Stimulated activated CD8-positive, alpha-beta memory T cell treated with anti-CD3 and anti-CD28 coated beads, Interleukin-4, amount 100 ng/mL, for 24 hours (primary cell): Measurements from ENCODE around the gene GLI1.

Experiments
- DNase-seq: peaks from one replicate; pipeline ENCODE4 v3.0.0-alpha.2; 2020; ENCODE audit warnings: low read depth

Gene GLI1

DNA sequence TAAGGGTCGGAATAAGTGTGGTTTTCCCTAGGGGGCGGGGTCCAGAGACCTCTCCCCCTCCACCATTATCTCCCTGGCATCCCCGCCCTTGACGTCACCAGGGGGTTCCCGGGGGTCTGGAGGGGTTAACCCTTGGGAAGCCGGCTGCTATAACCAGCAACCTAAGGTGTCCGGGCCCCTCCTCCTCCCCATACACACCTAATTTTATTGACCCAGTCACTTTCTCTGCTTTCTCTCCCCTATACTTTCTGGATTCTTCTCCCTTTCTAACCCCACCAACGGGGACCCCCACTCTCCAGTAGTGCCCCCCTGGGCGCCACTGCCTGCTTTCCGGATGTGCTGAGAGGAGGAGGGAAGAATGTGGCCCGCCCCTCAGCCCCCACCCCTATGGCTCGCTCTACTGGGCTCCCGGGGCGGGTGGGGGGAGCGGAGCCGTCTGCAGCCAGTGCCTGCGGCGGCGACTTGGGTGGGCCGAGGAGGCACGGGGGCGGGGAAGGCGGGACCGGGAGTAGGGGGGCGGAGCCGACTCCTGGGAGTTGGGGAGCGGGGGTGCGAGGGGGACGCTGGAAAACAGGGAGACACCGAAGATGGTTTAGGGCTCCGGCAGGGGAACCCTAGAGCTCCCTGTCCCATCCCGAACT lies 1.8 kb downstream of the GLI1 start:
- DNase-seq = no peak

GRCh38 chr12:57461917-57462250 lies 2.3 kb downstream of the GLI1 start:
- no peak for DNase-seq

GRCh38 chr12:57462251-57462911 lies 2.8 kb downstream of the GLI1 start:
- peak; percentile 78 for DNase-seq

DNA sequence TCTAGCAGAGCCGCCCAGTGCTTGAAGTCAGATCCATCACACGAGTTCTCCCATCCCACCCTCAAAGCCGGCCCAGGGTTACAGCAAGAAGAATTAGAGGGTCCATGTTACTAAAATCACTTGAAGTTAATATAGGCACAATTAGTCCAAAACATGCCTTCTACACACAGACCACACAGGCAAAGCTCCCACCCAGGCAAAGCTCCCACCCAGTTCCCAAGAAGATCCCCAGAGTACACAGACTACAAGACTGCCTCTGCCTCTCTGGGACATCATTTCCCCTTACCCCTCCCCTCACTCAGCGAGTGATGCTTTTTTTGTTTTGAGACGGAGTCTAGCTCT lies 3.3 kb downstream of the GLI1 start:
- DNase-seq = no peak

DNA sequence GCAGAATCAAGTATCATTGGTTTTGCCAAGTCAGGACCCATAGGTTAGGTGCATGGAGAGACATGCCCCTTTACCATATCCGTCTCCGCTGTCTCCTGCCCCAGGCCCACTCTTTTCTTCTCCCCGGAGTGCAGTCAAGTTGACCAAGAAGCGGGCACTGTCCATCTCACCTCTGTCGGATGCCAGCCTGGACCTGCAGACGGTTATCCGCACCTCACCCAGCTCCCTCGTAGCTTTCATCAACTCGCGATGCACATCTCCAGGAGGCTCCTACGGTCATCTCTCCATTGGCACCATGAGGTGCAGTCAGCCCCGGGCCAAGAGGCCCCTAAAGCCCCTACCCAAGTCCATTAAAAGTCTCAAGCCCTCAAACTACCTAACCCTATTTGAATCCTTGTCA lies 5.0 kb downstream of the GLI1 start:
- DNase-seq = no peak

DNA sequence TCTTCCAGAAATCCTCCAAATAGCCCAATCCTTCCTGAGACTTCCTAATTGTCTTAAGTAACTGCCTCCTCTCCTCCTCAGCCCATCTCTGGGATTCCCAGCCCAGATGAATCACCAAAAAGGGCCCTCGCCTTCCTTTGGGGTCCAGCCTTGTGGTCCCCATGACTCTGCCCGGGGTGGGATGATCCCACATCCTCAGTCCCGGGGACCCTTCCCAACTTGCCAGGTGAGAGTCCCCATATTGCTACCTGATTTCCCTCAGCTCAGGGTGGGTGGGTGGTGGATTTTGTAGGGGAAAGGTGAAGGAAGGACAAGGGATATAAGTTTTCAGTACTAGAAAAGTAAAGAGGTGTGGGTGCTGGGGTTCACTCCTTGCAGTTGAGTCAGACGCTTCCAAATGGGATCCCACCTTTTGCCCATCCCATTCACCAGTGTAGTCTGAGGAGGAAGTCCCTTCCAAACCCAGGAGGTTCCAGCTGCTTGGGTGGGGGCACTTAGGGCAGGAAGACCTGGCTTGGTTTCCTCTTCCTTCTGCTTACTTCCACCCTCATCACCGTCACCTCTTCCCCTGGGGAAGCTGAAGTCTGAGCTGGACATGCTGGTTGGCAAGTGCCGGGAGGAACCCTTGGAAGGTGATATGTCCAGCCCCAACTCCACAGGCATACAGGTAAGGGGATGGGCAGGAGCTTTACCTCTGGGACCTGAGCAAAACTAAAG lies 5.6 kb downstream of the GLI1 start:
- DNase-seq = no peak

DNA sequence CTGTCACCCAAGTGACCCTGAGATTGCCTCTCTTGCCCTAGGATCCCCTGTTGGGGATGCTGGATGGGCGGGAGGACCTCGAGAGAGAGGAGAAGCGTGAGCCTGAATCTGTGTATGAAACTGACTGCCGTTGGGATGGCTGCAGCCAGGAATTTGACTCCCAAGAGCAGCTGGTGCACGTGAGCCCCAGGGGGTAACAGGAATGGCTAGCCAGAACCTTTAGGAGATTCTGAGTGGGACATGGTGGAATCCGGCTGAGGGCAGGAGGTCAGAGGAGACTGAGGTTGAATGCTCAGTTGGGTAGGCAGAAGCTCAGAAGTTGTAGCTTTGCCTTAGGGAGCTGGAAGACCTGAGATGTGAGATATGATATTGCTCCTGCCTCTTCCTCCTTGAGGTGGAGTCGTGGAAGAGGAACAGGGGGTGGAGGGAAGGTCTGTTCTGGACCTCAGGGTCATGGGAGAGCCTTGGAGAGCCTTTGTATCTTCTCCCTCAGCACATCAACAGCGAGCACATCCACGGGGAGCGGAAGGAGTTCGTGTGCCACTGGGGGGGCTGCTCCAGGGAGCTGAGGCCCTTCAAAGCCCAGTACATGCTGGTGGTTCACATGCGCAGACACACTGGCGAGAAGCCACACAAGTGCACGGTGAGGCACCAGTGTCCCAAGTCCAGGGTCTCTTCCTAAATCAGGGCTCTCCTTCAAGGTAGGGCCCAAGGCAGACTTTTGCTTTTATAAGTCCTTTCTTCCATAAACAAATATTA lies 6.3 kb downstream of the GLI1 start:
- no peak for DNase-seq

- DNase-seq = no peak
Measured at GRCh38 chr12:57467212-57467874, 7.8 kb downstream of the GLI1 start.

DNA sequence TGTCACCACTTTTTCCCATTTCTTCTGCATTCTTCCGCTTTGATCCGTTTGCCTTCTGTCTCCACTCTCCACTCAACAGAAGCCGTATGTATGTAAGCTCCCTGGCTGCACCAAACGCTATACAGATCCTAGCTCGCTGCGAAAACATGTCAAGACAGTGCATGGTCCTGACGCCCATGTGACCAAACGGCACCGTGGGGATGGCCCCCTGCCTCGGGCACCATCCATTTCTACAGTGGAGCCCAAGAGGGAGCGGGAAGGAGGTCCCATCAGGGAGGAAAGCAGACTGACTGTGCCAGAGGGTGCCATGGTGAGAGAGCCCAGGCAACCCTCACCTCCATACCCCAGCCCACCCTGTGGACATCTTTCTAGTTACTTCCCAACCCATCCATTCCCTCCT lies 8.3 kb downstream of the GLI1 start:
- no peak for DNase-seq

- DNase-seq = no peak
Measured at GRCh38 chr12:57469296-57470164, 9.9 kb downstream of the GLI1 start.

GRCh38 chr12:57470286-57470969 lies 10.8 kb downstream of the GLI1 start:
- no peak for DNase-seq

DNA sequence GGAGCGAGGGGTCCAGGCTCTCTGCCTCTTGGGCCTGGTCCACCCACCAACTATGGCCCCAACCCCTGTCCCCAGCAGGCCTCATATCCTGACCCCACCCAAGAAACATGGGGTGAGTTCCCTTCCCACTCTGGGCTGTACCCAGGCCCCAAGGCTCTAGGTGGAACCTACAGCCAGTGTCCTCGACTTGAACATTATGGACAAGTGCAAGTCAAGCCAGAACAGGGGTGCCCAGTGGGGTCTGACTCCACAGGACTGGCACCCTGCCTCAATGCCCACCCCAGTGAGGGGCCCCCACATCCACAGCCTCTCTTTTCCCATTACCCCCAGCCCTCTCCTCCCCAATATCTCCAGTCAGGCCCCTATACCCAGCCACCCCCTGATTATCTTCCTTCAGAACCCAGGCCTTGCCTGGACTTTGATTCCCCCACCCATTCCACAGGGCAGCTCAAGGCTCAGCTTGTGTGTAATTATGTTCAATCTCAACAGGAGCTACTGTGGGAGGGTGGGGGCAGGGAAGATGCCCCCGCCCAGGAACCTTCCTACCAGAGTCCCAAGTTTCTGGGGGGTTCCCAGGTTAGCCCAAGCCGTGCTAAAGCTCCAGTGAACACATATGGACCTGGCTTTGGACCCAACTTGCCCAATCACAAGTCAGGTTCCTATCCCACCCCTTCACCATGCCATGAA lies 11.5 kb downstream of the GLI1 start:
- no peak for DNase-seq

DNA sequence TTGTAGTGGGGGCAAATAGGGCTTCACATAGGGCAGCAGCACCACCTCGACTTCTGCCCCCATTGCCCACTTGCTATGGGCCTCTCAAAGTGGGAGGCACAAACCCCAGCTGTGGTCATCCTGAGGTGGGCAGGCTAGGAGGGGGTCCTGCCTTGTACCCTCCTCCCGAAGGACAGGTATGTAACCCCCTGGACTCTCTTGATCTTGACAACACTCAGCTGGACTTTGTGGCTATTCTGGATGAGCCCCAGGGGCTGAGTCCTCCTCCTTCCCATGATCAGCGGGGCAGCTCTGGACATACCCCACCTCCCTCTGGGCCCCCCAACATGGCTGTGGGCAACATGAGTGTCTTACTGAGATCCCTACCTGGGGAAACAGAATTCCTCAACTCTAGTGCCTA lies 12.1 kb downstream of the GLI1 start:
- no peak for DNase-seq

- no peak for DNase-seq
Measured at GRCh38 chr12:57472391-57472790, 12.8 kb downstream of the GLI1 start.

DNA sequence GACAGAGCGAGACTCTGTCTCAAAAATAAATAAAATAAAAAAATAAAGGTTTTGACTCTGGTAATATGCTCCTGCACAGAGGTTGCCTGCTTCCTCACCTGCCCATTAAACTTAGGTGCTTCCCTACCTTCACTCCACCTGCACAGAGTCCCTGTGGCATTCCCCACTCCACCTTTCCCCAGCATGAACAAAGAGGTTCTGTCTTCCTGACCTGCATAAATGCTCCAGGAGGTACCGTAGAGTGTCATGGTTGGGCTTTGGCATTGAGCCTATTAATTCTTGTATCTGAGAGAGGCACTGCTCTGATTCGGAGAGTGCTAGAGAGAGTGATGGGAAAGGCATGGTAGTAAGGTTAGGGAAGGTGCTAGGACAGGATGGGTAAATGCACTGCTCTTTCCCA lies 13.8 kb downstream of the GLI1 start:
- no peak for DNase-seq

- DNase-seq = no peak
Measured at GRCh38 chr12:57473886-57474285, 14.3 kb downstream of the GLI1 start.

DNA sequence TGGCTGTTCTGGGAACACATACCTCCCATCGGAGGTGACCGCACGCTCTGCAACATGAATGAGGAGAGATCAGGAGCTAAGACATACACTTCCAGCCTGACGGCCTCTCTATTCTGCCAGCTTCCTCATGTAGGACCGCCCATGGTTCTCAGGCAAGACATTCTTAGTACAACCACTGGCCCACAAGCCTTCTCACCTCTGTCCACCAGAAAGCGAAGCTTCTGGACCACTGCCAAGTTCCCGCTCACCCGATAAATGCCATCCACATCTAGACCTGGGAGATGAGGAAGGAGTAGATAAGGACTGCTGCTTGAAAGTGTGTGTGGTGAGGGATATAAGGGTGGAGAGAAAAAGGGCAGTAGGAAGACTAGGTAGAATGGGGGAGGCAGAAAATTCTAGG lies 14.8 kb downstream of the GLI1 start:
- no peak for DNase-seq

DNA sequence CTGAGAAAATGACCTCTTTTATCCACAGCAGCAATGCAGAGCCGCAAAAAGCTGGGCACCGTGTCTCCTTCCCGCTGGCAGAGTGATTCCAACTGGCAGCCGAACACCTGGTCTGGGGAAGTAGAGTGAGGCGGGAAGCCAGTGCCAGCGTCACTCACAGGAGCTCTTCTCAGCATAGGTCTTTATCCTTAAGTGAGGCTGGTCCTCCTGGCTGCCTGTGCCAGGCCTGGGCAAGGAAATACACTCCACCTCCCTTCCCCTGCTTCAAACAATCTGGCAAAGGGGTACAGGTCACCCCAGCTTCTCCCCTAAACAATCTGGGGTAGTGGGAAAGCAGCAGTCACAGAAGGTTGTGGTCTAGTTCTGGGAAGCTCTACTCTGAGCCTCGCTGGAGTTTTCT lies 15.3 kb downstream of the GLI1 start:
- DNase-seq = no peak

GRCh38 chr12:57475271-57476161 lies 15.9 kb downstream of the GLI1 start:
- no peak for DNase-seq
